CD4-positive, CD25-positive, alpha-beta regulatory T cell (primary cell): ENCODE results near the gene AGBL4. TPM values are rescaled to one million over a fixed set of nuclear protein-coding genes. Genes with fewer than 3 reads are reported as not detected.

Experiments used
- ATAC-seq, 2 donors: fragments of 150-1000 bp; cut with Tn5 transposase; one replicate each; pipeline ENCODE4 v1.10.0; 2021; ENCODE audit warnings: low read depth in 2 of 2, moderate number of reproducible peaks in 2 of 2, moderate library complexity in 1 of 2
- DNase-seq, 3 donors: peaks; one replicate each; pipeline versions ENCODE4 v3.0.0 to v3.0.0-alpha.2; 2012 to 2022; ENCODE audit warnings: mixed read lengths in 1 of 3
- H3K27ac ChIP-seq: one replicate; pipeline ENCODE4 v1.7.0; 2013; ENCODE audit warnings: mild to moderate bottlenecking, low read length; ENCODE audit not compliant: insufficient read depth, poor library complexity, severe bottlenecking
- H3K27me3 ChIP-seq: one replicate; pipeline ENCODE4 v1.7.0; 2013; ENCODE audit warnings: low read length; ENCODE audit not compliant: control insufficient read depth, insufficient read depth
- H3K36me3 ChIP-seq: one replicate; pipeline ENCODE4 v1.7.0; 2013; ENCODE audit warnings: mild to moderate bottlenecking, low read length, moderate library complexity; ENCODE audit not compliant: control insufficient read depth, insufficient read depth
- H3K4me1 ChIP-seq: 2 replicates; pipeline ENCODE4 v1.7.0; 2013; ENCODE audit warnings: mild to moderate bottlenecking, low read length; ENCODE audit not compliant: insufficient read depth, control insufficient read depth, poor library complexity, severe bottlenecking
- H3K4me3 ChIP-seq: one replicate; pipeline ENCODE4 v1.7.0; 2013; ENCODE audit warnings: low read depth, mild to moderate bottlenecking, low read length, moderate library complexity
- H3K9me3 ChIP-seq, 2 experiments: 1 replicate in 1 of 2; 2 replicates in 1 of 2; pipeline ENCODE4 v1.7.0; 2013; ENCODE audit warnings: low read length in 2 of 2, mild to moderate bottlenecking in 1 of 2, moderate library complexity in 1 of 2; ENCODE audit not compliant: control insufficient read depth in 2 of 2
- H3K27ac Mint-ChIP-seq, 3 donors: one replicate each; pipeline ENCODE4 v1.8.0; 2020 to 2022; ENCODE audit warnings: mild to moderate bottlenecking in 3 of 3, mixed read lengths in 3 of 3, moderate library complexity in 2 of 3
- H3K27me3 Mint-ChIP-seq: one replicate; pipeline ENCODE4 v1.8.0; 2022; ENCODE audit warnings: mild to moderate bottlenecking, mixed read lengths
- H3K36me3 Mint-ChIP-seq: one replicate; pipeline ENCODE4 v1.8.0; 2020; ENCODE audit warnings: mixed read lengths
- H3K4me1 Mint-ChIP-seq, 4 donors: one replicate each; pipeline ENCODE4 v1.8.0; 2020 to 2022; ENCODE audit warnings: mixed read lengths in 4 of 4, mild to moderate bottlenecking in 1 of 4
- H3K4me3 Mint-ChIP-seq, 4 donors: one replicate each; pipeline ENCODE4 v1.8.0; 2020 to 2022; ENCODE audit warnings: mild to moderate bottlenecking in 4 of 4, mixed read lengths in 4 of 4, moderate library complexity in 3 of 4
- H3K9me3 Mint-ChIP-seq, 7 donors: one replicate each; pipeline ENCODE4 v1.8.0; 2020 to 2022; ENCODE audit warnings: mixed read lengths in 7 of 7, mild to moderate bottlenecking in 3 of 7, moderate library complexity in 2 of 7
- polyA plus RNA-seq, 4 donors: library from polyadenylated mRNA; unstranded; fragments of 300-500 nt; fragmentation: Illumina TruSeq; gene quantifications; one replicate each; pipeline ENCODE4 v1.2.3, GENCODE V29; 2021
- total RNA-seq: library from RNA; stranded (reverse); gene quantifications from one replicate; pipeline ENCODE4 v1.2.3, GENCODE V29; 2022

AGBL4 gene
- total and polyA plus RNA-seq, 5 donors from 2014 or later, result 0.47 TPM; not detected in 4

GRCh38 chr1:48566492-48566891 lies 1457.3 kb downstream of the AGBL4 start:
- Histone ChIP-seq H3K4me1 (no peaks in the 10 kb centered on the region), H3K27me3 (no peaks in the 10 kb centered on the region), H3K27ac (no peak overlapping the region), H3K9me3 (no peaks in the 10 kb centered on the region), H3K36me3 (no peaks in the 10 kb centered on the region), H3K4me3 (no peak overlapping the region)
- DNase-seq (no peak), ATAC-seq (no peak)
- Mint-ChIP-seq H3K27me3 (no peaks in the 10 kb centered on the region), H3K4me3 (no peak overlapping the region), H3K4me1 (no peaks in the 10 kb centered on the region), H3K36me3 (no peaks in the 10 kb centered on the region), H3K9me3 (peaks cover 0 to 4% (median 0%) of the 10 kb centered on the region in 7 donors), H3K27ac (no peak overlapping the region)

GRCh38 chr1:48563021-48563420 lies 1460.7 kb downstream of the AGBL4 start:
- H3K27ac Mint-ChIP-seq, result no peak overlapping the region
- DNase-seq (no peak), ATAC-seq (no peak)
- no peaks in the 10 kb centered on the region for H3K27me3 ChIP-seq
- H3K36me3 ChIP-seq, result no peaks in the 10 kb centered on the region
- no peaks in the 10 kb centered on the region for H3K27me3 Mint-ChIP-seq
- no peak overlapping the region for H3K4me3 Mint-ChIP-seq
- H3K9me3 ChIP-seq, result no peaks in the 10 kb centered on the region
- H3K27ac ChIP-seq, result no peak overlapping the region
- H3K4me1 Mint-ChIP-seq, result no peaks in the 10 kb centered on the region
- H3K4me1 ChIP-seq, result no peaks in the 10 kb centered on the region
- no peaks in the 10 kb centered on the region for H3K36me3 Mint-ChIP-seq
- H3K9me3 Mint-ChIP-seq, result peaks cover 0 to 4% (median 0%) of the 10 kb centered on the region in 7 donors
- H3K4me3 ChIP-seq, result no peak overlapping the region

GRCh38 chr1:48561444-48561843 lies 1462.3 kb downstream of the AGBL4 start:
- Histone ChIP-seq H3K36me3 (no peaks in the 10 kb centered on the region), H3K9me3 (no peaks in the 10 kb centered on the region), H3K27me3 (no peaks in the 10 kb centered on the region), H3K4me1 (no peaks in the 10 kb centered on the region), H3K27ac (no peak overlapping the region), H3K4me3 (no peak overlapping the region)
- no peak for DNase-seq
- Mint-ChIP-seq H3K4me3 (no peak overlapping the region), H3K27ac (peak overlapping the region in 1 of 3 donors; percentile 16), H3K9me3 (peaks cover 0 to 4% (median 0%) of the 10 kb centered on the region in 7 donors), H3K4me1 (no peaks in the 10 kb centered on the region), H3K36me3 (no peaks in the 10 kb centered on the region), H3K27me3 (no peaks in the 10 kb centered on the region)
- no peak for ATAC-seq

- Mint-ChIP-seq H3K27me3 (no peaks in the 10 kb centered on the region), H3K4me3 (no peak overlapping the region), H3K27ac (no peak overlapping the region), H3K9me3 (peaks cover 0 to 4% (median 0%) of the 10 kb centered on the region in 7 donors), H3K36me3 (no peaks in the 10 kb centered on the region), H3K4me1 (no peaks in the 10 kb centered on the region)
- ATAC-seq (no peak), DNase-seq (no peak)
- Histone ChIP-seq H3K9me3 (no peaks in the 10 kb centered on the region), H3K4me3 (no peak overlapping the region), H3K36me3 (no peaks in the 10 kb centered on the region), H3K27ac (no peak overlapping the region), H3K4me1 (no peaks in the 10 kb centered on the region), H3K27me3 (no peaks in the 10 kb centered on the region)
These were observed 1463.2 kb downstream of the AGBL4 start for GRCh38 chr1:48560577-48560976.

GRCh38 chr1:48560116-48560515 lies 1463.6 kb downstream of the AGBL4 start:
- Mint-ChIP-seq H3K36me3 (no peaks in the 10 kb centered on the region), H3K27ac (no peak overlapping the region), H3K9me3 (peaks cover 0 to 4% (median 0%) of the 10 kb centered on the region in 7 donors), H3K4me1 (no peaks in the 10 kb centered on the region), H3K4me3 (no peak overlapping the region), H3K27me3 (no peaks in the 10 kb centered on the region)
- no peak for ATAC-seq
- Histone ChIP-seq H3K27me3 (no peaks in the 10 kb centered on the region), H3K4me3 (no peak overlapping the region), H3K9me3 (no peaks in the 10 kb centered on the region), H3K27ac (no peak overlapping the region), H3K4me1 (no peaks in the 10 kb centered on the region), H3K36me3 (no peaks in the 10 kb centered on the region)
- DNase-seq, result no peak

GRCh38 chr1:48558366-48558765 lies 1465.4 kb downstream of the AGBL4 start:
- H3K4me3 ChIP-seq, result no peak overlapping the region
- no peaks in the 10 kb centered on the region for H3K36me3 Mint-ChIP-seq
- H3K4me1 ChIP-seq, result no peaks in the 10 kb centered on the region
- H3K27me3 Mint-ChIP-seq, result no peaks in the 10 kb centered on the region
- H3K27me3 ChIP-seq, result no peaks in the 10 kb centered on the region
- no peak for DNase-seq
- no peak overlapping the region for H3K4me3 Mint-ChIP-seq
- no peaks in the 10 kb centered on the region for H3K4me1 Mint-ChIP-seq
- H3K9me3 Mint-ChIP-seq, result no peaks in the 10 kb centered on the region
- H3K9me3 ChIP-seq, result no peaks in the 10 kb centered on the region
- H3K36me3 ChIP-seq, result no peaks in the 10 kb centered on the region
- no peak for ATAC-seq
- H3K27ac ChIP-seq, result no peak overlapping the region
- H3K27ac Mint-ChIP-seq, result no peak overlapping the region

- Histone ChIP-seq H3K27ac (no peak overlapping the region), H3K9me3 (no peaks in the 10 kb centered on the region), H3K27me3 (no peaks in the 10 kb centered on the region), H3K36me3 (no peaks in the 10 kb centered on the region), H3K4me1 (no peaks in the 10 kb centered on the region), H3K4me3 (no peak overlapping the region)
- DNase-seq (no peak), ATAC-seq (no peak)
- H3K9me3 Mint-ChIP-seq, result no peaks in the 10 kb centered on the region
- no peaks in the 10 kb centered on the region for H3K4me1 Mint-ChIP-seq
- H3K27ac Mint-ChIP-seq, result no peak overlapping the region
- H3K27me3 Mint-ChIP-seq, result no peaks in the 10 kb centered on the region
- H3K4me3 Mint-ChIP-seq, result no peak overlapping the region
- H3K36me3 Mint-ChIP-seq, result no peaks in the 10 kb centered on the region
These were observed 1467.4 kb downstream of the AGBL4 start for GRCh38 chr1:48556186-48556850.

GRCh38 chr1:48555271-48555670 lies 1468.5 kb downstream of the AGBL4 start:
- H3K4me1 Mint-ChIP-seq, result no peaks in the 10 kb centered on the region
- H3K36me3 Mint-ChIP-seq, result no peaks in the 10 kb centered on the region
- H3K36me3 ChIP-seq, result no peaks in the 10 kb centered on the region
- no peaks in the 10 kb centered on the region for H3K27me3 Mint-ChIP-seq
- no peak overlapping the region for H3K27ac ChIP-seq
- no peak for ATAC-seq
- H3K4me3 Mint-ChIP-seq, result no peak overlapping the region
- no peaks in the 10 kb centered on the region for H3K9me3 Mint-ChIP-seq
- no peaks in the 10 kb centered on the region for H3K27me3 ChIP-seq
- H3K4me1 ChIP-seq, result no peaks in the 10 kb centered on the region
- no peaks in the 10 kb centered on the region for H3K9me3 ChIP-seq
- no peak for DNase-seq
- H3K27ac Mint-ChIP-seq, result no peak overlapping the region
- H3K4me3 ChIP-seq, result no peak overlapping the region
